ENCODE measurements around the gene ATP8B2. TPM values are rescaled to one million over a fixed set of nuclear protein-coding genes. Genes with fewer than 3 reads are reported as not detected.
"Not testable (repeated sequence)": the region's sequence is repeated elsewhere in the genome, so short reads cannot be mapped to it uniquely, and the experiment has no call there.

The ATP8B2 gene
- total RNA-seq, 1 donor from 2014 or later: 38.7 TPM

DNA sequence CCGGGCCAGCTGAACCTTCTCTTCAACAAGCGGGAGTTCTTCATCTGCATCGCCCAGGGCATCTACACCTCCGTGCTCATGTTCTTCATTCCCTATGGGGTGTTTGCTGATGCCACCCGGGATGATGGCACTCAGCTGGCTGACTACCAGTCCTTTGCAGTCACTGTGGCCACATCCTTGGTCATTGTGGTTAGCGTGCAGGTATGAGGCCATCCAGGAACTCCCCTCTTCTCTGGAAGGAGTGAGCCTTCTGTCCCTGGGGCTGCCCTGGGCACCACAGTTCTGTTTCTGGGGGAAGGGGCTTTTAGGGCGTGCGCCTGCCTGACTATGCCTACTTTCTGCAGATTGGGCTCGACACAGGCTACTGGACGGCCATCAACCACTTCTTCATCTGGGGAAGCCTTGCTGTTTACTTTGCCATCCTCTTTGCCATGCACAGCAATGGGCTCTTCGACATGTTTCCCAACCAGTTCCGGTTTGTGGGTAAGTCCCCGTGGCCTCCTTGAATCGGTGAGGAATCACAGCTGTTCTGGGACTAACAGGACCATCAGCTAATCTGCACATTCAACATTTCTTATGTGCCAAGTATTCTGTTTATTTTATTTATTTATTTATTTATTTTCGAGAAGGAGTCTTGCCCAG is 21.1 kb downstream of the ATP8B2 start:
- DNase-seq (ENCODE audit: low spot score): no peak

GRCh38 chr1:154347961-154348360 is 22.6 kb downstream of the ATP8B2 start:
- no peak for DNase-seq (ENCODE audit: low spot score)

- no peak for DNase-seq (ENCODE audit: low spot score)
These were observed 23.2 kb downstream of the ATP8B2 start for GRCh38 chr1:154348429-154349076.

DNA sequence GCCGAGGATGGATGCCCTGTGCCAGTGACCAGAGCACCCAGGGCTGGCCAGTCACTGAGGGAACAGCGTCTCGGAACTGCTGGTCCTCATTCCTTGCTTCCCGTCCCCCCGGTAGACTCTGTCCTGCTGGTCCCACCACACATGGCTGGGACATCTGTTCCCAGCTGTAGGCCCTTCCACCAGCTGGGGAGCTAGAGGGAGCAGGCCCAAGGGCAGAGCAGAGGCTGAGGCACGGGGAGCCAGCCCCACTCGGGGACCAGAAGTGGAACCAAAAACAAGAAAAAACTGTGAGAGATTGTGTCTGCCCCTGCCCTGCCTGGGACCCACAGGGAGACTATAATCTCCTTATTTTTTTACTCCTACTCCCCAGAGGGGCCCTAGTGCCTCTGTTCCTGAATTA is 23.8 kb downstream of the ATP8B2 start:
- DNase-seq (ENCODE audit: low spot score): no peak

- no peak for DNase-seq (ENCODE audit: low spot score)
These were observed 25.1 kb downstream of the ATP8B2 start for GRCh38 chr1:154350383-154350782.

DNA sequence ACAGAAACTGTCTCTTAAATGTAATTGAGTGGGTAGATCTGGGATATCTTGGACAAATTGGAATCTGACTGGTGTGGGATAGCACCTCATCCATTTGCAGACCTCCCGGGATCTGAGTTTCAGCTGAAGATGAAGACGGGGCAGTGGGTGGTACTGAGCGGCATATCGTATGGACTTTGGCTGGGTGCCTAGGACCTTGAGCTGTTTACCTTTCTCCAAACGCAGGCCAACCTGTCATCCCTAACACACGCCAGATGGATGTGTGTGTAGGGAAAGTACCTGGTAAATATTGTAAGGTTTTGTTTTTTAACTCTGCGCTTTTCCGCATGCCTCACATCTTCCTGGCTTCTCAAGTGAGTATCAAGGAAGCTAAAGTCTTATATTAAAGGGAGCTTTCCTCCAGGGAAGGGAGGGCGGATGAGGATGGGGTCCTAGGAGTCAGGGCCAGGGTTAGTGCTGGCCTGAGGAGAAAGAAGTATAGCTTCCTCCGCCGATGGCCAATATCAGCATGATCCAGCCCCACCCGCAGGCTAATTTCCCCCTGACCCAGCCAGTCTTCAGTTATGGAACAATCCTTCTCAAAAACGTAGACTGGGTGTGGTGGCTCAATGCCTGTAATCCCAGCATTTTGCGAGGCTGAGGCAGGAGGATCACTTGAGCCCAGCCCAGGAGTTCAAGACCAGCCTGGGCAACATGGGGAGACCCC is 26.2 kb downstream of the ATP8B2 start:
- DNase-seq (ENCODE audit: low spot score): no peak

DNA sequence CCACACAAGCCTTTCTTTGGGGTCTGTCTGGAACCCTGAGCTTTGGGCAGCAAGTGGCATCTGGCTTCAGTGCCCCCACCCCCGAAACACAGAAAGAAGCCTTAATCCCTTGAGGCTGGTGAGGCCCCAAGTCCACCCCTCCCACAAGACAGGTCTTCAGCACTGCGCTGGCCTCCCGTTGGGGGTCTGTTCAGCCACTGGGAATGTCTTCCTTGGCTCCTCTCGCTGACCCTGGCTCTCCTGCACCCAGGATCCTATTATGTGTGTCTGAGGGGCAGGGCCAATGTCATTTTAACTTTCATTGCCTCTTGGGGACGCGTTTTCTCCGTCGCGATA is 26.9 kb downstream of the ATP8B2 start:
- no peak for DNase-seq (ENCODE audit: low spot score)

- DNase-seq (ENCODE audit: low spot score): no peak
These were observed 27.5 kb downstream of the ATP8B2 start for GRCh38 chr1:154352581-154353459.

GRCh38 chr1:154353460-154353904 is 28.2 kb downstream of the ATP8B2 start:
- no peak for DNase-seq (ENCODE audit: low spot score)

DNA sequence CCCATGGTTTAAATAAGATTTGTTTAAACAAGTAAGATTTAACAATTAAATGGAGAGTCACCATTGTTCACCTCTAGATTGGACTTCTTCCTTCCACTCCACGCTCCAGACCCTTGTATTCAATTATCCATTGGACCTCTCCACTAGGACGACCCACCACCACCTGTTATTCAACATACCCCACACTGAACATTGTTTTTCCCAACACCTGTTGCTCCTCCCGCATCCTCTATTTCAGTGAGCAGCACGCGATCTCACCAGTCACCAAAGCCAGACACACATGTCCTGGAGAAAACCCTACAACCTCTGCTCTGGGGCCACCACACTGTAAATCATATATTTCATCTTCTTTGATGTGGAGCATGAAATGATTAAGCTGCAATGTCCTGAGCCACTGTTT is 28.6 kb downstream of the ATP8B2 start:
- no peak for DNase-seq (ENCODE audit: low spot score)

DNA sequence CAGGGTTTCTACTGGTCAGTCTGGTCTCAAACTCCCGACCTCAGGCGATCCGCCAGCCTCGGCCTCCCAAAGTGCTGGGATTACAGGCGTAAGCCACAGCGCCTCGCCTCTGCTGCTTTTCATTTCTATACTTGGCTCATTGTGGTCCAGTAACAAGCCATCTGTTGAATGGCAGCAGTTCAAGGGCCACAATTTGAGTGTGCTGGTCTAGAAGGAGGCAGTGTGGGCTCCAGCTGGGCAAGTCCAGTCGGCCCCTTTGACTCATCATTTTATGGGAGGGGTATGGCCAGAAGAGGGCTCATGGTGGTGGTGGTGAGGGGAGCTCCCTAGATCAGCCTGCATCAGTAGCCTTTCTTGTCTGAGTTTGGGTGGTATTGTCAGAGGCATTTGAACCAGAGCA is 33.2 kb downstream of the ATP8B2 start:
- no peak for DNase-seq (ENCODE audit: low spot score)

- no peak for DNase-seq (ENCODE audit: low spot score)
These were observed 35.0 kb downstream of the ATP8B2 start for GRCh38 chr1:154360288-154360687.

GRCh38 chr1:154360881-154361280 is 35.6 kb downstream of the ATP8B2 start:
- DNase-seq (ENCODE audit: low spot score): not testable (repeated sequence)

- no peak for DNase-seq (ENCODE audit: low spot score)
These were observed 36.0 kb downstream of the ATP8B2 start for GRCh38 chr1:154361357-154361756.

GRCh38 chr1:154371436-154371835 is 46.1 kb downstream of the ATP8B2 start:
- no peak for DNase-seq (ENCODE audit: low spot score)

DNA sequence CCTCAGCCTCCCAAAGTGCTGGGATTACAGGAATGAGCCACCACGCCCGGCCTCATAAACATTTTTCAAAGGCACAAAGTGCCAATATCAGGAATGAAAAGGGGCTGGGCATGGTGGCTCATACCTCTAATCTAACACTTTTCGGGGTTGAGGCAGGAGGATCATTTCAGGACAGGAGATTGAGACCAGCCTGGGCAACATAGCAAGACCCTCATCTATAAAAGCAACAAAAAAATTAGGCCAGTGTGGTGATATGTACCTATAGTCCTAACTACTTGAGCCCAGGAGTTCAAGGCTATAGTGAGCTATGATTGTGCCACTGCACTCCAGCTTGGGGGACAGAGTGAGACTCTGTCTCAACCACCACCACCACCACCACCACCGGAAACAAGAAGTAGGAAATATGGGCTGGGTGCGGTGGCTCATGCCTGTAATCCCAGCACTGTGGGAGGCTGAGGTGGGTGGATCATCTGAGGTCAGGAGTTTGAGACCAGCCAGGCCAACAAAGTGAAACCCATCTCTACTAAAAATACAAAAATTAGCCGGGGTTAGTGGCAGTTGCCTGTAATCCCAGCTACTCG is 48.5 kb downstream of the ATP8B2 start:
- not testable (repeated sequence) for DNase-seq (ENCODE audit: low spot score)

- DNase-seq (ENCODE audit: low spot score): no peak
These were observed 54.0 kb downstream of the ATP8B2 start for GRCh38 chr1:154379301-154379700.

- no peak for DNase-seq (ENCODE audit: low spot score)
These were observed 59.5 kb downstream of the ATP8B2 start for GRCh38 chr1:154384650-154385489.

- no peak for DNase-seq (ENCODE audit: low spot score)
These were observed 61.5 kb downstream of the ATP8B2 start for GRCh38 chr1:154386643-154387352.
